A673 (cell line): ENCODE results near the gene ASTN2. TPM values are rescaled to one million over a fixed set of nuclear protein-coding genes. Genes with fewer than 3 reads are reported as not detected.

Source experiments
- BruUV-seq: library from RNA; stranded (reverse); fragments of 400-500 nt; replicated peaks from 2 replicates; lab custom pipeline; 2021; lab: Mats Ljungman, UMichigan
- CTCF ChIA-PET: fragments of 300-600 bp; sonication (Branson Sonifier 250); formaldehyde crosslinking; loops from one replicate; lab custom pipeline; 2022; ENCODE audit warnings: antibody characterized with exemption; lab: Charles Lee
- POLR2A ChIA-PET: fragments of 300-600 bp; sonication (Branson Sonifier 250); formaldehyde crosslinking; loops from one replicate; lab custom pipeline; 2022; ENCODE audit warnings: antibody characterized with exemption; ENCODE audit not compliant: low non-redundant PET; lab: Charles Lee
- DNase-seq: peaks from one replicate; pipeline ENCODE4 v3.0.0-alpha.2; 2015; ENCODE audit warnings: low spot score
- H3K27ac ChIP-seq: fragments of 200-600 bp; sonication (generic); 2 replicates; pipeline ENCODE4 v1.5.1; 2016; ENCODE audit warnings: mixed run types, low read depth, mild to moderate bottlenecking, mixed read lengths, antibody characterized with exemption, low read length; ENCODE audit not compliant: poor library complexity, severe bottlenecking
- H3K27me3 ChIP-seq: fragments of 200-600 bp; sonication (generic); replicated peaks from 2 replicates; pipeline ENCODE4 v1.6.1; 2017; ENCODE audit warnings: mixed run types, low read depth, mild to moderate bottlenecking, mixed read lengths, antibody characterized with exemption, low read length; ENCODE audit not compliant: insufficient read depth, poor library complexity
- H3K36me3 ChIP-seq: fragments of 200-600 bp; sonication (generic); 2 replicates; pipeline ENCODE4 v1.6.1; 2016; ENCODE audit warnings: mixed run types, mild to moderate bottlenecking, mixed read lengths, antibody characterized with exemption, low read length; ENCODE audit not compliant: insufficient read depth, poor library complexity, severe bottlenecking
- H3K4me1 ChIP-seq: fragments of 200-600 bp; sonication (generic); 2 replicates; pipeline ENCODE4 v1.6.1; 2017; ENCODE audit warnings: mixed run types, mild to moderate bottlenecking, mixed read lengths, antibody characterized with exemption, low read length; ENCODE audit not compliant: insufficient read depth, poor library complexity, severe bottlenecking
- H3K4me3 ChIP-seq: fragments of 200-600 bp; sonication (generic); 2 replicates; pipeline ENCODE4 v1.5.1; 2016; ENCODE audit warnings: low read depth, mixed run types, mild to moderate bottlenecking, mixed read lengths, low read length; ENCODE audit not compliant: poor library complexity, severe bottlenecking
- H3K9me3 ChIP-seq: fragments of 200-600 bp; sonication (generic); 2 replicates; pipeline ENCODE4 v1.6.1; 2016; ENCODE audit warnings: mixed run types, low read depth, mild to moderate bottlenecking, mixed read lengths, antibody characterized with exemption, low read length; ENCODE audit not compliant: poor library complexity, severe bottlenecking
- EZH2 ChIP-seq: fragments of 200-600 bp; sonication (generic); IDR thresholded peaks from 2 replicates; pipeline ENCODE4 v1.6.1; 2017; ENCODE audit warnings: borderline replicate concordance, low read depth, mild to moderate bottlenecking, mixed read lengths, antibody characterized with exemption, low read length; ENCODE audit not compliant: poor library complexity, severe bottlenecking
- intact Hi-C: fragments of 100-400 bp; cut with micrococcal nuclease; formaldehyde crosslinking; loops from one replicate; pipeline ENCODE4 v1.10.0; 2022; ENCODE audit not compliant: unreplicated experiment
- total RNA-seq: library from RNA; stranded (reverse); gene quantifications from 2 replicates; pipeline ENCODE4 v1.2.3, GENCODE V29; 2021
- TF ChIP-seq, protein P1 (sequence below): fragments of 300-800, 200-600 bp; sonication (generic); conservative IDR thresholded peaks from 2 replicates; pipeline ENCODE4 v1.5.1; 2017; ENCODE audit warnings: low read depth, mild to moderate bottlenecking, antibody characterized with exemption, low read length, moderate library complexity, mixed read lengths

Gene ASTN2
- total RNA-seq, 1 experiment from 2014 or later, result 3.4 TPM

DNA sequence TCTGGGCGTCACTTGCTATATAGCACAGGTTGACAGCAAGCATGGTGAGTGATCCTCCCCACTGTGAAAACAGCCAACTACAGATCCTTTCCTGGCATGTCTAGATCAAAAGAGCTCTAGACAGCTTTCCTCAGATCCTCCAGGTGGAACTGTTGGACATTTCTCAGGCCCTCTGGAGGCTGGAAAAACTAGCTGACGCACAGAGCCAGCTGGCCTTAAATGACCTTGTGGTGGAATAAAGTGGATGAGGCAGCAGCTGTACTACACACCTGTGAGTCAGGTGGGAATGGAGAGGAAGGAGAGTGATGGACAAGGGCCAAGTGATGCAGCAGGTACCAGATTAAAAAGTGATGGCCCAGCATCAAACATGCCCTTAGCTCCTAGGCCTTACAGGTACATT is 555.1 kb downstream of the ASTN2 start:
- Histone ChIP-seq H3K36me3 (no peaks in the 10 kb centered on the region), H3K27me3 (no peaks in the 10 kb centered on the region), H3K4me3 (no peak overlapping the region), H3K9me3 (no peaks in the 10 kb centered on the region), H3K27ac (no peak overlapping the region), H3K4me1 (no peaks in the 10 kb centered on the region)
- BruUV-seq, result no TSS peak
- no peak for DNase-seq
- intact Hi-C loops, result loop anchor here (1.0 to 5.0 kb wide), 2 partner anchors 122 to 1267 kb away; no protein-coding TSS in a partner anchor
- POLR2A ChIA-PET, result no interaction called here
- TF ChIP-seq, protein P1, sequence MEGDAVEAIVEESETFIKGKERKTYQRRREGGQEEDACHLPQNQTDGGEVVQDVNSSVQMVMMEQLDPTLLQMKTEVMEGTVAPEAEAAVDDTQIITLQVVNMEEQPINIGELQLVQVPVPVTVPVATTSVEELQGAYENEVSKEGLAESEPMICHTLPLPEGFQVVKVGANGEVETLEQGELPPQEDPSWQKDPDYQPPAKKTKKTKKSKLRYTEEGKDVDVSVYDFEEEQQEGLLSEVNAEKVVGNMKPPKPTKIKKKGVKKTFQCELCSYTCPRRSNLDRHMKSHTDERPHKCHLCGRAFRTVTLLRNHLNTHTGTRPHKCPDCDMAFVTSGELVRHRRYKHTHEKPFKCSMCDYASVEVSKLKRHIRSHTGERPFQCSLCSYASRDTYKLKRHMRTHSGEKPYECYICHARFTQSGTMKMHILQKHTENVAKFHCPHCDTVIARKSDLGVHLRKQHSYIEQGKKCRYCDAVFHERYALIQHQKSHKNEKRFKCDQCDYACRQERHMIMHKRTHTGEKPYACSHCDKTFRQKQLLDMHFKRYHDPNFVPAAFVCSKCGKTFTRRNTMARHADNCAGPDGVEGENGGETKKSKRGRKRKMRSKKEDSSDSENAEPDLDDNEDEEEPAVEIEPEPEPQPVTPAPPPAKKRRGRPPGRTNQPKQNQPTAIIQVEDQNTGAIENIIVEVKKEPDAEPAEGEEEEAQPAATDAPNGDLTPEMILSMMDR, result no peak
- TF ChIP-seq EZH2, result no peak
- CTCF ChIA-PET, result interaction anchor here (1.2 to 4.7 kb wide), 2 partner anchors 8 to 123 kb away, joined by 4 to 72 read pairs; no protein-coding TSS in a partner anchor

DNA sequence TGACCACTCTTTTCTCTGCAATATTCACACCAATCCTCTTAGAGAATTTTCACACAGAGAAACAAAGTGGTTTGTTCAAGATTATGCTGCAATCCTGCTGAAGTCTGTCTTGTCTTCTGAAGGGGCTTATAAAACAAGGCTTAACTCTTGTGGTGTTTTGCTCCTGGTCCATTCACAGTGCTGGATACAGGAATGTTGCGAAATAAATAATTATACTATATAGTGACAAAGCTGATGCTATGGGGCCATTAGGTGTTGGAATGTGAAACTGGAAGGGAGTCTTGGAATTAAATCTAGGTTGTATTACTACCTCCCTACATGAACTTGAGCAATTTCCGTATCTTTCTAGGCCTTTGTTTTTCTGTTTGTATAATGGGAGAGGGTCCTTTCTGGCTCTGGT is 557.5 kb downstream of the ASTN2 start:
- no peak overlapping the region for H3K4me3 ChIP-seq
- ChIA-PET CTCF (no interaction called here), POLR2A (no interaction called here)
- no TSS peak for BruUV-seq
- peak; percentile 12 for DNase-seq
- no peaks in the 10 kb centered on the region for H3K9me3 ChIP-seq
- no peaks in the 10 kb centered on the region for H3K4me1 ChIP-seq
- H3K36me3 ChIP-seq, result no peaks in the 10 kb centered on the region
- H3K27ac ChIP-seq, result no peak overlapping the region
- TF ChIP-seq EZH2, result no peak
- TF ChIP-seq, protein P1, result no peak
- intact Hi-C loops, result no loop called here
- peaks cover 5% of the 10 kb centered on the region for H3K27me3 ChIP-seq

DNA sequence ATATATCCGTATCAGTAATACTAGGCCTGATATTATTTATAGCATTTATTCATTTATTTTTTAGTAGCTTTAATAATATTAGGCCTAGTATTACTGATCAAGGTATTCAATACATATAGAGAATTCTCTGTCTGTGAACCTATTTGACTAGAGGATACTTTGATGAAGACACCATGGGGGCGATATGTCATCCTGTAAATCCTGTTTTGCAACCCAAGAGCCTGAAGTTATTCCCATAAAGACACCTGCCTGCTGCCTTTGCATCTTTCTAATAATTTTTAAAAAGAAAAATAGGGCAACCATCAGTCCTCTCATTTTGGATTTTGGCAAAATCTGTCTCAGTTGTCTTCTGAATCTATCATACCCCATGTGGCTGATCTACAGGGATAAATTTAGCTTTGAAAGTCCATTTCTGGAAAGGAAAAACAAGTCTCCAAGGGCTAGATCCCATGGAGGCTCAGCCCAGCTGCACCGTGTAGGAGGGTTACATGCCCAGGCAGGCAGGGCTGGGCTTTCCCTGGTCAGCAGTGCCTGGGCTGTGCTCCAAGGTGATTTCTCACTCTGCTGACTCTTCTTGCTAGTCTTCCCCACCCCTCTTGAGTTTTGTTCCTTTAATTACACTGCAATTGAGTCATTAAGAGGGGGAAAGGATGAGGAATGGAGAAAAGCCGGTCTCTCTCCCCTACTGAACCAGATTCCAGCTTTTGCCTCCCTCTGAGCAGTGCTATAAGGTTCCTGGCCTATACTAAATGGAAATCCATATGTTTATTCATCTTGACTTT is 558.8 kb downstream of the ASTN2 start:
- Histone ChIP-seq H3K9me3 (no peaks in the 10 kb centered on the region), H3K27ac (no peak overlapping the region), H3K27me3 (peaks cover 11% of the 10 kb centered on the region), H3K4me1 (no peaks in the 10 kb centered on the region), H3K4me3 (no peak overlapping the region), H3K36me3 (no peaks in the 10 kb centered on the region)
- intact Hi-C loops, result no loop called here
- BruUV-seq, result no TSS peak
- POLR2A ChIA-PET, result no interaction called here
- DNase-seq, result no peak
- TF ChIP-seq, protein P1, result no peak
- no peak for TF ChIP-seq EZH2
- CTCF ChIA-PET, result interaction anchor here (1.1 kb wide), 1 partner anchor 119 kb away, joined by 3 read pairs; no protein-coding TSS in a partner anchor
